ENCODE data around the gene RHEB.

Gene RHEB

GRCh38 chr7:151429237-151429559 lies 90.5 kb downstream of the RHEB start:
- no peaks in the 10 kb centered on the region for H3K27me3 ChIP-seq (ENCODE audit: insufficient read depth, poor library complexity, severe bottlenecking)
- DNase-seq (ENCODE audit: low read depth in 1 of 2, low spot score in 1 of 2): no peak
- TF ChIP-seq GABPA (IDR thresholded peaks at IDR 0.05; ENCODE audit: low read depth) (no peak), SPI1 (IDR thresholded peaks at IDR 0.05; ENCODE audit: borderline replicate concordance, low read depth) (no peak), CTCF (IDR thresholded peaks at IDR 0.05; ENCODE audit: insufficient read depth, low read length) (no peak), POLR2AphosphoS5 (IDR thresholded peaks at IDR 0.05; ENCODE audit: low read depth) (no peak)
- TF ChIP-seq, protein P1, sequence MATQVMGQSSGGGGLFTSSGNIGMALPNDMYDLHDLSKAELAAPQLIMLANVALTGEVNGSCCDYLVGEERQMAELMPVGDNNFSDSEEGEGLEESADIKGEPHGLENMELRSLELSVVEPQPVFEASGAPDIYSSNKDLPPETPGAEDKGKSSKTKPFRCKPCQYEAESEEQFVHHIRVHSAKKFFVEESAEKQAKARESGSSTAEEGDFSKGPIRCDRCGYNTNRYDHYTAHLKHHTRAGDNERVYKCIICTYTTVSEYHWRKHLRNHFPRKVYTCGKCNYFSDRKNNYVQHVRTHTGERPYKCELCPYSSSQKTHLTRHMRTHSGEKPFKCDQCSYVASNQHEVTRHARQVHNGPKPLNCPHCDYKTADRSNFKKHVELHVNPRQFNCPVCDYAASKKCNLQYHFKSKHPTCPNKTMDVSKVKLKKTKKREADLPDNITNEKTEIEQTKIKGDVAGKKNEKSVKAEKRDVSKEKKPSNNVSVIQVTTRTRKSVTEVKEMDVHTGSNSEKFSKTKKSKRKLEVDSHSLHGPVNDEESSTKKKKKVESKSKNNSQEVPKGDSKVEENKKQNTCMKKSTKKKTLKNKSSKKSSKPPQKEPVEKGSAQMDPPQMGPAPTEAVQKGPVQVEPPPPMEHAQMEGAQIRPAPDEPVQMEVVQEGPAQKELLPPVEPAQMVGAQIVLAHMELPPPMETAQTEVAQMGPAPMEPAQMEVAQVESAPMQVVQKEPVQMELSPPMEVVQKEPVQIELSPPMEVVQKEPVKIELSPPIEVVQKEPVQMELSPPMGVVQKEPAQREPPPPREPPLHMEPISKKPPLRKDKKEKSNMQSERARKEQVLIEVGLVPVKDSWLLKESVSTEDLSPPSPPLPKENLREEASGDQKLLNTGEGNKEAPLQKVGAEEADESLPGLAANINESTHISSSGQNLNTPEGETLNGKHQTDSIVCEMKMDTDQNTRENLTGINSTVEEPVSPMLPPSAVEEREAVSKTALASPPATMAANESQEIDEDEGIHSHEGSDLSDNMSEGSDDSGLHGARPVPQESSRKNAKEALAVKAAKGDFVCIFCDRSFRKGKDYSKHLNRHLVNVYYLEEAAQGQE (IDR thresholded peaks at IDR 0.05; ENCODE audit: insufficient replicate concordance, low read depth): no peak
- H3K27ac ChIP-seq (replicated peaks): no peak overlapping the region
- H3K4me3 ChIP-seq (replicated peaks; ENCODE audit: insufficient read depth, low read length): no peak overlapping the region

DNA sequence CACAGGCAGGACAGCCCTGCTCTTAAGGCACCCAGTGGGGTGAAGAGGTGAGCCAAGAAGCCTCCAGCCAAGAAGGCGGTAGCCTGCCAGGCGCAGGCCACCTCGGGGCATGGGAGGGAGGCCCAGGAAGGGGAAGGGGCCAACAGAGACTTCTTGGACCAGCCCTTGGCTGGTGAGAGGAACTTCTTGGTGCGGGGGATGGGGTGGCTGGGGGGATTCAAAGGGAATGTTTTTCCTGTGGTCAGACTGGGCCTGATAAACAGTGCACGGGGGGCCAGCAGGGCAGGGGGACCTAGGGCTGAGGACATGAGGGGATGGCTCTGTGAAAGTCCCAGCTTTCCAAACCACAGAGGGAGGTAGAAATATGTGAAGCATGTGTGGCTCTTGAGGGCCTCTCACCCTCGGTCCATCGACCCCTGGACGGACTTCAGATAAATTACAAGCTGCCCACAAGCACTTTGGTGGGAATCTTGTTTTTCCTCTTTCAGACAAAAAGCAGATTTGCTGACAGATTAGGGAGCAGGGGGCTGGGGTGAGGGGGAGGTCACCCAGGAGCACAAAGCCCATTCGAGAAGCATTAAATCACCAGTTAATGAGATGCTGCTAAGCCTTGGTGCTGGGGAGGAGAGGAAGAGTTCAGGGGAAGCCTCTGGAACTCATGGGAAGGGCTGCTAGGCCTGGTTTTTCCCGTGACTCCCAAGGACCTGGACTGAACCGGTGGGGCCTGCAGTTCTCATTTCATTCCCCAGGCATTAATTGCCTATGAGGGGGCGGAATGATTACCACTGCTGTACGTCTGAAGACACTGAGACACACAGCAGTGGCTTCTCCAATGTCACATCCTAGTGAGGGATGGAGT lies 91.1 kb downstream of the RHEB start:
- DNase-seq (ENCODE audit: low read depth in 1 of 2, low spot score in 1 of 2): no peak

GRCh38 chr7:151427705-151428377 lies 91.9 kb downstream of the RHEB start:
- no peak overlapping the region for H3K4me3 ChIP-seq (replicated peaks; ENCODE audit: insufficient read depth, low read length)

More for the DNA sequence above, 91.1 kb downstream of the RHEB start:
- H3K27me3 ChIP-seq (ENCODE audit: insufficient read depth, poor library complexity, severe bottlenecking): no peaks in the 10 kb centered on the region
- TF ChIP-seq SPI1 (IDR thresholded peaks at IDR 0.05; ENCODE audit: borderline replicate concordance, low read depth) (no peak), GABPA (IDR thresholded peaks at IDR 0.05; ENCODE audit: low read depth) (no peak)
- TF ChIP-seq, protein P1 (IDR thresholded peaks at IDR 0.05; ENCODE audit: insufficient replicate concordance, low read depth): no peak
- H3K27ac ChIP-seq (replicated peaks): no peak overlapping the region
- H3K4me3 ChIP-seq (replicated peaks; ENCODE audit: insufficient read depth, low read length): no peak overlapping the region

More at GRCh38 chr7:151427705-151428377, 91.9 kb downstream of the RHEB start:
- Histone ChIP-seq H3K27ac (replicated peaks) (no peak overlapping the region), H3K27me3 (ENCODE audit: insufficient read depth, poor library complexity, severe bottlenecking) (no peaks in the 10 kb centered on the region)
- TF ChIP-seq CTCF (IDR thresholded peaks at IDR 0.05; ENCODE audit: insufficient read depth, low read length) (no peak), GABPA (IDR thresholded peaks at IDR 0.05; ENCODE audit: low read depth) (no peak), SPI1 (IDR thresholded peaks at IDR 0.05; ENCODE audit: borderline replicate concordance, low read depth) (no peak), POLR2AphosphoS5 (IDR thresholded peaks at IDR 0.05; ENCODE audit: low read depth) (no peak)
- TF ChIP-seq, protein P1 (IDR thresholded peaks at IDR 0.05; ENCODE audit: insufficient replicate concordance, low read depth): no peak
- DNase-seq (ENCODE audit: low read depth in 1 of 2, low spot score in 1 of 2): no peak

Measured in HL-60 (cell line).